Fibroblast of mammary gland (primary cell): ENCODE results near the gene MAP2.

Experiments used
- DNase-seq: peaks from one replicate; pipeline ENCODE4 v3.0.0-alpha.2; 2010; ENCODE audit warnings: low read depth
- H3K4me3 ChIP-seq: 2 replicates; pipeline ENCODE4 v1.5.1; 2011; ENCODE audit warnings: low read depth, mild to moderate bottlenecking, low read length, moderate library complexity; ENCODE audit not compliant: control insufficient read depth
- CTCF ChIP-seq: conservative IDR thresholded peaks from 2 replicates; pipeline ENCODE4 v1.5.1; 2011; ENCODE audit warnings: low read depth, low read length, inconsistent platforms; ENCODE audit not compliant: control insufficient read depth, insufficient read depth

MAP2 gene

GRCh38 chr2:209508255-209508654 is 84.4 kb downstream of the MAP2 start:
- no peak overlapping the region for H3K4me3 ChIP-seq
- no peak for TF ChIP-seq CTCF
- DNase-seq = no peak

GRCh38 chr2:209511637-209512036 is 87.8 kb downstream of the MAP2 start:
- no peak for DNase-seq
- H3K4me3 ChIP-seq = no peak overlapping the region
- no peak for TF ChIP-seq CTCF

- no peak for TF ChIP-seq CTCF
- no peak overlapping the region for H3K4me3 ChIP-seq
- DNase-seq = no peak
These were observed 89.1 kb downstream of the MAP2 start for GRCh38 chr2:209512971-209513370.

GRCh38 chr2:209517436-209517835 is 93.6 kb downstream of the MAP2 start:
- DNase-seq = no peak
- H3K4me3 ChIP-seq = no peak overlapping the region
- TF ChIP-seq CTCF = no peak

- no peak overlapping the region for H3K4me3 ChIP-seq
- TF ChIP-seq CTCF = no peak
- DNase-seq = no peak
These were observed 95.4 kb downstream of the MAP2 start for GRCh38 chr2:209519271-209519670.

- no peak for DNase-seq
- H3K4me3 ChIP-seq = no peak overlapping the region
- no peak for TF ChIP-seq CTCF
These were observed 96.1 kb downstream of the MAP2 start for GRCh38 chr2:209519906-209520305.

GRCh38 chr2:209523041-209523740 is 99.3 kb downstream of the MAP2 start:
- no peak for DNase-seq
- TF ChIP-seq CTCF = no peak
- H3K4me3 ChIP-seq = no peak overlapping the region
